Psoas muscle (tissue), 8 donors: Measurements from ENCODE around the gene FAM149A. TPM values are rescaled to one million over a fixed set of nuclear protein-coding genes. Genes with fewer than 3 reads are reported as not detected.

Source experiments
- ATAC-seq, 4 donors: fragments of 200-7000 bp; cut with Tn5 transposase; one replicate each; pipeline ENCODE4 v1.9.1; 2020; ENCODE audit warnings: moderate library complexity in 3 of 4, mild to moderate bottlenecking in 2 of 4
- DNase-seq, 2 donors: peaks; one replicate each; pipeline ENCODE4 v3.0.0-alpha.2; 2020
- H3K27ac ChIP-seq: fragments of 200-600 bp; one replicate; pipeline ENCODE4 v1.8.0; 2022
- H3K27me3 ChIP-seq, 3 donors: fragments of 200-600 bp in 1 of 3; one replicate each; pipeline versions ENCODE4 v1.6.1 to v1.8.0; 2013 to 2022; ENCODE audit warnings: low read length in 2 of 3, mild to moderate bottlenecking in 2 of 3, moderate library complexity in 1 of 3; ENCODE audit not compliant: insufficient read depth in 3 of 3
- H3K36me3 ChIP-seq, 2 donors: fragments of 200-600 bp in 1 of 2; one replicate each; pipeline versions ENCODE4 v1.6.1 to v1.8.0; 2013 to 2022; ENCODE audit warnings: low read depth in 1 of 2, mild to moderate bottlenecking in 1 of 2, moderate library complexity in 1 of 2; ENCODE audit not compliant: insufficient read depth in 1 of 2
- H3K4me1 ChIP-seq: fragments of 200-600 bp; one replicate; pipeline ENCODE4 v1.8.0; 2022
- H3K4me3 ChIP-seq: fragments of 200-600 bp; one replicate; pipeline ENCODE4 v1.8.0; 2022; ENCODE audit warnings: mild to moderate bottlenecking
- H3K9me3 ChIP-seq: fragments of 200-600 bp; one replicate; pipeline ENCODE4 v1.8.0; 2022
- CTCF ChIP-seq: fragments of 200-600 bp; IDR thresholded peaks from one replicate; pipeline ENCODE4 v1.8.0; 2022; ENCODE audit warnings: antibody characterized with exemption
- WGBS, 3 donors: extraction: QIAGEN DNeasy Blood & Tissue Kit; methylation state at CpG; one replicate each; pipeline versions ENCODE4 v1.1.6 to v1.1.7; 2013; 5-methylcytosine and 5-hydroxymethylcytosine counted together
- intact Hi-C, 2 donors: fragments of 100-400 bp; cut with DNase I; formaldehyde crosslinking; loops; one replicate each; pipeline versions ENCODE4 v1.11.0 to v1.14.2; 2022
- polyA plus RNA-seq, 3 donors: library from polyadenylated mRNA; stranded (reverse); fragments of 200-250 nt; gene quantifications; one replicate each; pipeline ENCODE4 v1.2.3, GENCODE V29; 2013
- total RNA-seq, 4 donors: library from RNA; stranded (reverse); fragmentation: NEBNext Ultra II Directional in 2 of 4; extraction: Animal tissue kit (Norgen Biotek cat#: 25700) in 2 of 4; gene quantifications; one replicate each; pipeline versions ENCODE4 v1.2.1 to v1.2.4, GENCODE V29; 2021 to 2023
- donor health status: healthy with polysubstance abuse.
- donor health status: DM: no; HTN: no; CAD: no; lungs with moderate emphysema.
- donor health status: Bipolar disorder and iron deficiency.
- donor health status: healthy.
- donor health status: DM: yes; HTN: yes; CAD: no.
- donor health status: DM: no; HTN: no; CAD: no.
- donor health status: DM: no; HTN: no; CAD: no.
- donor health status: DM: yes; HTN: yes; CAD: no.

The FAM149A gene
- total and polyA plus RNA-seq, 7 donors: 1.0 to 9.0 (median 5.8) TPM

GRCh38 chr4:186201535-186202230, 97.2 kb downstream of the FAM149A start:
- Histone ChIP-seq H3K4me1 (no peaks in the 10 kb centered on the region), H3K4me3 (no peak overlapping the region), H3K27me3 (no peaks in the 10 kb centered on the region), H3K27ac (peak overlapping the region; percentile 13), H3K9me3 (no peaks in the 10 kb centered on the region), H3K36me3 (peaks cover 0 to 25% of the 10 kb centered on the region in 2 donors)
- 38 to 48% (median 48%) methylated on average over 9 of the region's 9 CpGs for WGBS, 3 donors
- peak; percentile 68 for TF ChIP-seq CTCF
- intact Hi-C loops: loop anchor here in 1 of 2 donors (5.0 kb wide), 1 partner anchor 1469 kb away; the partner anchor contains the start of gene CENPU
- ATAC-seq: peak; percentile 79 to 96 (median 90)
- DNase-seq: no peak

- Histone ChIP-seq H3K4me1 (no peaks in the 10 kb centered on the region), H3K36me3 (peaks cover 0 to 16% of the 10 kb centered on the region in 2 donors), H3K4me3 (no peak overlapping the region), H3K27ac (no peak overlapping the region), H3K27me3 (no peaks in the 10 kb centered on the region), H3K9me3 (no peaks in the 10 kb centered on the region)
- TF ChIP-seq CTCF: no peak
- intact Hi-C loops: loop anchor here in 1 of 2 donors (5.0 kb wide), 1 partner anchor 1470 kb away; the partner anchor contains the start of gene CENPU
- WGBS, 3 donors: 87 to 90% (median 87%) methylated on average over 8 of the region's 8 CpGs
- no peak for DNase-seq
- ATAC-seq: no peak
Measured at GRCh38 chr4:186202490-186203140, 98.1 kb downstream of the FAM149A start.

- ATAC-seq: no peak
- no peaks in the 10 kb centered on the region for H3K9me3 ChIP-seq
- H3K27ac ChIP-seq: no peak overlapping the region
- peaks cover 0 to 8% of the 10 kb centered on the region in 2 donors for H3K36me3 ChIP-seq
- 57 to 65% (median 61%) methylated on average over 12 of the region's 12 CpGs for WGBS, 3 donors
- intact Hi-C loops: loop anchor here in 1 of 2 donors (5.0 kb wide), 1 partner anchor 1471 kb away; the partner anchor contains the start of gene CENPU
- no peak for DNase-seq
- H3K4me1 ChIP-seq: no peaks in the 10 kb centered on the region
- H3K27me3 ChIP-seq: no peaks in the 10 kb centered on the region
- no peak for TF ChIP-seq CTCF
- peak overlapping the region; percentile 53 for H3K4me3 ChIP-seq
Measured at GRCh38 chr4:186203406-186203805, 98.9 kb downstream of the FAM149A start.

GRCh38 chr4:186204103-186204559, 99.6 kb downstream of the FAM149A start:
- 62 to 73% (median 64%) methylated on average over 45 of the region's 45 CpGs for WGBS, 3 donors
- TF ChIP-seq CTCF: no peak
- intact Hi-C loops: loop anchor here in 1 of 2 donors (5.0 kb wide), 1 partner anchor 1472 kb away; the partner anchor contains the start of gene CENPU
- peaks cover 0 to 7% of the 10 kb centered on the region in 2 donors for H3K36me3 ChIP-seq
- H3K27ac ChIP-seq: peak overlapping the region; percentile 23
- H3K4me1 ChIP-seq: no peaks in the 10 kb centered on the region
- ATAC-seq (peak in 1 of 4 donors; percentile 33), DNase-seq (no peak)
- H3K27me3 ChIP-seq: no peaks in the 10 kb centered on the region
- H3K9me3 ChIP-seq: no peaks in the 10 kb centered on the region
- peak overlapping the region; percentile 53 for H3K4me3 ChIP-seq
